Activated naive CD4-positive, alpha-beta T cell treated with anti-CD3 and anti-CD28 coated beads, Interleukin-2, amount 50 U/mL, for 24 hours (primary cell): ENCODE measurements around the gene ACSL6.

Experiments used
- H3K27ac Mint-ChIP-seq: one replicate; pipeline ENCODE4 v1.8.0; 2021; ENCODE audit warnings: mild to moderate bottlenecking, mixed read lengths
- H3K27me3 Mint-ChIP-seq: one replicate; pipeline ENCODE4 v1.8.0; 2021; ENCODE audit warnings: mixed read lengths
- H3K36me3 Mint-ChIP-seq: one replicate; pipeline ENCODE4 v1.8.0; 2021; ENCODE audit warnings: mixed read lengths
- H3K4me1 Mint-ChIP-seq: one replicate; pipeline ENCODE4 v1.8.0; 2021; ENCODE audit warnings: mixed read lengths
- H3K4me3 Mint-ChIP-seq: one replicate; pipeline ENCODE4 v1.8.0; 2021; ENCODE audit warnings: mild to moderate bottlenecking, mixed read lengths
- H3K9me3 Mint-ChIP-seq: one replicate; pipeline ENCODE4 v1.8.0; 2021; ENCODE audit warnings: mixed read lengths

The ACSL6 gene

DNA sequence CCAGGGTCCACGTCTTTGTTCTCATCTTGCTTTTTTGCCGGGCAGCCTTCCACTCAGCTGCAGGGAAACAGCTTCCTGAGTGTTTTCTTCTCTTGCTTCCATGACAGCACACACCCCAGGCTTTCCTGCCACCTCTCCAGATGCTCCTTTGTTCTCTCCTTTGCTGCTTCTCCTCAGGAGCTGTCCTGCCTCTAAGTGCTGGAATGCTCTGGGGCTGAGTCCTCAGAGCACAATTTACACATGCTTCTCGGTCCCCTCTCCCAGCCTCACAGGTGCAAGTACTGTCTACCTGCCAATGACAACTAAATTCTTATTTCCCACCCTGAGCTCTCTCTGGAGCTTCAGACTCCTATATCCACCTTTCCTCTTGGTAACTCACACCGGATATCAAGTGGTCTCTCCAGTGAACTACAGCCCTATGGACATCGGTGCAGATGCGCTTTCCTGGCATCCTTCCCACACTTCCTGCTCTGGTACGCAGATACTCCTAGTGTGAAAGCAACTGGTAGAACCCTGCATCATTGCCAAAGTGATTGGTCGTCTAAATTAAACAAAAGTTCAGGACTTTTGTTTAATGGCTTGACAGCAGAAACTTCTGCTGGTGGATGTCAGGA lies 13.4 kb upstream of the ACSL6 start:
- no peaks in the 10 kb centered on the region for H3K9me3 Mint-ChIP-seq
- H3K4me1 Mint-ChIP-seq: peaks cover 26% of the 10 kb centered on the region
- peaks cover 1% of the 10 kb centered on the region for H3K27me3 Mint-ChIP-seq
- peaks cover 2% of the 10 kb centered on the region for H3K36me3 Mint-ChIP-seq
- no peak overlapping the region for H3K4me3 Mint-ChIP-seq
- no peak overlapping the region for H3K27ac Mint-ChIP-seq

DNA sequence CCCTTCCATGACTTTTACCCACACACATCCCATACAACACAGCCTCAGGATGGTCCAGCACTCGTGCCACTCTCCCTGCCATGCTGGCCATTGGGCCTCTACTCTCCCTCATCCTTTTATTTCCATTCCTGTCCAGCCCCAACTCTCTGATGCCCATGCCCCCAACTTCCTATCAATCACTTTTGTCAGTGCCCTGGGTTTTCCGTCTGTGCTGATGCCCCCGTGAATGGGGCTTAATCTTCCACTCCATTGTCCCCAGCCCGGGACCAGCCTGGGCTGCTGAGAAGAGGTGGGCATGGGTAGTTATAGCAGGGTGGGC lies 12.6 kb upstream of the ACSL6 start:
- H3K4me3 Mint-ChIP-seq: no peak overlapping the region
- H3K27ac Mint-ChIP-seq: no peak overlapping the region
- no peaks in the 10 kb centered on the region for H3K9me3 Mint-ChIP-seq
- peaks cover 1% of the 10 kb centered on the region for H3K27me3 Mint-ChIP-seq
- H3K36me3 Mint-ChIP-seq: peaks cover 2% of the 10 kb centered on the region
- peaks cover 32% of the 10 kb centered on the region for H3K4me1 Mint-ChIP-seq

DNA sequence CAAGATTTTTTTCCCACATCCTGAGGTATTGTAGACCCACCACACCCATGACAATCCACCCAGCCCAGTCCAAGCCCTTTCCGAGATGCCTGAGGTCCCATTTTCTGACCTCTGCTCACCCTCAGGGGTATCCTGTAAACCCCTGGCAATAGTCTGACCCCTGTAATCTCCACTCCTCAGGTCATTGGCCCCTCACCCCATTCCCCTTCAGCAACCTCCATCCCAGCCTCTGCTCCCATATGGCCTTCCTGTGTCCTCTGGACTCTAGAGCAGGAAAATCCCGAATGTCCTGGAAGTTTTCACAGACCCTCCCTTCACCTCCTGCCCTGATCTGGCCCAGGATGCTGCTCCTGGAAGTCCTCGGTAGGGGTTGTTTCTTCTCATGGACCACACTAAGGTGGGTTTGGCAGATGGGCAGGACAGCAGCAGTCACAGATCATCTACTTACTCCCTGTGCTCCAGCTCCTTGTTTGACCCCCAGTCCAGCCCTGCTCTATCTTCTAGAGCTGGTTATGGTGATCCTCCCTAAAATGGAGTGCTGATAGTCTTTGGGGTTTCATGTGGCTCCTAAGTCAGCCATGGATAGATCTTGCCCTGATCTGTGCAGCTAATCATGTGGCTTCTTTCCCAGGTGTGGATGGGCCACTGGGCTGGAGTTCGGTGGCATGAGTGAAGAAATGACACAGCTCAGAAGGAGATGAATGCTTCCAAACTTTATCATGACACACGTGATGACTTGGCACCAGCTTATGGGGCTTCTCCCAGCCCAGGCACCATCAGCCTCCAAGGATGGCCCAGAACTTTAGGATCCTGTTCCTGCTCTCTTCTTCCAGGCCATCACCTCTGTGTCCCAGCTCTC lies 12.0 kb upstream of the ACSL6 start:
- peak overlapping the region; percentile 49 for H3K4me3 Mint-ChIP-seq

DNA sequence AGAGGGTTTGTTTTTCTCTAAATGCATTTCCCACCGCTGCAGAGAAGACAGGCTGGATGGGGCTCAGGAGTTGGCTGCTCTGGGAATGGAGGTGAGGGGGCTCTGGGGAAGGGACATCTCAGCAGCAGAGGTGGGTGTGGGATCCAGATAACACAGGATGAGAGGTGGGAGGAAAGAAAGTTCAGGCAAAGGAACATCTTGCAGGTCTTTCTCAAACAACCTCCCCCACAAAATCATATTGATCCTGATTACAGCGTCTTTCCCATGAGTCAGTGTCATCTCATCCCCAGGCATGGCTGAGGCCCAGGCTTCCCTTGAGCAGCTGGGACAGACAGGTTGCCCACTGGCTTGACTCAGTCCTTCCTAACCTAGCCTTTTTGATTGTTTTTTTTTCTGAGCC lies 11.3 kb upstream of the ACSL6 start:
- Mint-ChIP-seq H3K4me1 (peaks cover 38% of the 10 kb centered on the region), H3K4me3 (peak overlapping the region; percentile 49), H3K27ac (peak overlapping the region; percentile 86), H3K9me3 (no peaks in the 10 kb centered on the region), H3K36me3 (peaks cover 2% of the 10 kb centered on the region), H3K27me3 (peaks cover under 1% of the 10 kb centered on the region)

More for the DNA sequence above, 12.0 kb upstream of the ACSL6 start:
- Mint-ChIP-seq H3K4me1 (peaks cover 37% of the 10 kb centered on the region), H3K27ac (peak overlapping the region; percentile 76), H3K36me3 (peaks cover 2% of the 10 kb centered on the region), H3K9me3 (no peaks in the 10 kb centered on the region), H3K27me3 (peaks cover 1% of the 10 kb centered on the region)

DNA sequence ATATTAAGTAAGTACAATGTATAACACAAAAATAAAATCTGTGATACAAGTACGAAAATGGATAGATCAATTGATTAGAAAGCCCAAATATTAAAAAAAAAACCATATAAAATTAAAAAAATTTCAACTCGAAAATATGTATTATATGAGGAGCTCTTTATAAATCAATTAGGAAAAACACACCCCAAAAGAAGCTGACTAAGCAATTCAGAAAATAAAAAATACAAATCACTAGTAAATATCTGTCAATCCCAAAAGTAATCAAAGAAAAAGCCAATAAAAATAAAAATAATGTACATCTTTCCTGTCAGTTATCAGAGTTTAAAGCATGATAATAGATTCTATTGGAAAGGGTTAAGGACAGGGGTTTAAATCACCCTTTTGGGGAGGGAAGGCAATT lies 10.2 kb upstream of the ACSL6 start:
- peaks cover 40% of the 10 kb centered on the region for H3K4me1 Mint-ChIP-seq
- H3K36me3 Mint-ChIP-seq: peaks cover 2% of the 10 kb centered on the region
- H3K27ac Mint-ChIP-seq: no peak overlapping the region
- H3K4me3 Mint-ChIP-seq: no peak overlapping the region
- no peaks in the 10 kb centered on the region for H3K27me3 Mint-ChIP-seq
- H3K9me3 Mint-ChIP-seq: no peaks in the 10 kb centered on the region

DNA sequence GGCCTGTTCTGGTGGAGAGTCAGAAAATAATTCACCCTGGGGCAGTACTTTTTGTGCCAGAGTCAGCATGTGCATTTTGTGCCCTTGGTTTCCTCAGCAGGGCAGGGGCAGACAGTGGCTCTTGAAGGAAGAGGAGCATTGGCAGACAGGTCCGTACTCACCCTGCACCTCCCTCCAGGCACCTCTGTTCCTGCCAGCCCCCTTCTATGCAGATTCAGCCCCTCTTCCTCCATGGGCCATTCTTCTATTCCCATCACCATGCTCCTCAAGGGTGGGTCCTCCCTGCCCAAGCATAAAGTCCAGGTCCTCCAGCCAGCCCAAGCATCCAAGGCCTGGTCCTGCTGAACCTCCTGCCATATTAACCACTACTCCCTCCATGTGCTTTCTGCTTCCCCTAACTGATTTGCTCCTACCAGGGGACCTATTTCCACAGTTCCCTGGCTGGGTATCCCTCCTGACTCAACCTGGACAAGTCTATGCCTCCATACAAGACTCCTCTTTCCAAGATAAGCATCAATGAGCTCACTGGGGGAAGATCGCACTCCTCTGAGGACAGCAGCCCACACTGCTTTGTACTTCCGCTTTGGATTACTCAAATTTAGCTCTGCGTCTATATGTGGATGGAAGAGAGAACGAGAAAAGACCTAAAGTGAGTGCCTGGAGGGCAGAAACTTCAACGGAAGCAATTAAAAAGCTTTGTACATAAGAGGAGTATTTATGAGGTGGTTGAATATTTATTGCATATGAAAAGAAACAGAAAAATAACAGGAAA lies 9.3 kb upstream of the ACSL6 start:
- Mint-ChIP-seq H3K9me3 (no peaks in the 10 kb centered on the region), H3K4me1 (peaks cover 47% of the 10 kb centered on the region), H3K36me3 (peaks cover 2% of the 10 kb centered on the region), H3K27me3 (peaks cover 7% of the 10 kb centered on the region), H3K4me3 (peak overlapping the region; percentile 31), H3K27ac (peak overlapping the region; percentile 91)

DNA sequence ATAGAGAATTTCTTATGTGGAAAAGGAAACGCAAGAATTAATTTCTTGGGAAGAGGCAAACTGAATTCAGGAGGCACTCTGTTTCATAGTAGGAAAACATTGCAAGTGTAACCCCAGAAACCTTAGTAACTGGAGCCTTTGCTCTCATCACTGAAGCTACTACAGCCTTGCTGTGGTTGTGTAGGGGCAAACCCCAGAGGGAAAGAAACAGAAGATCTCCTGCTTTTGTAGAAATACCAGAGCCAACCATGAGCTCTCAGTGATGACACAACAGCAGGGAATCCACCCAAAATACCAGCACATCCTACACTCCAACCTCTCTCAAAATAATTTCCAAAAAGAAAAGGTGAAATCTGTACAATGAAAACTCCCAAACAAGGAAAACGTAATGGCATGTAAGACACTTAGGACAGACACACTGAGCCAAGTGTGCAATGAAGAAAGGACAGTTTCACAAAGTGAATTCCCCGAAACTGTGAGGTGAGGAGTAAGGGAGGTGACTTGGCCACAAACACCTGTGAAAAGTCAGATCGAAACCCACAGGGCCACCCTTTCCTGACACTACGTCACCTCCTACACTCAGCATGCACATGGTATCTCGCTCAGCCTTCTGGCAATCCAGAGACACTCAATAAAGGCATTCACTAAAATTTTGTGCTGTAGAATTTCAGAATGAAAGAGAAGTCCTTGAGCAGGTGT lies 8.5 kb upstream of the ACSL6 start:
- H3K4me3 Mint-ChIP-seq: peak overlapping the region; percentile 31
- peaks cover 47% of the 10 kb centered on the region for H3K4me1 Mint-ChIP-seq
- H3K27me3 Mint-ChIP-seq: peaks cover 7% of the 10 kb centered on the region
- peak overlapping the region; percentile 91 for H3K27ac Mint-ChIP-seq
- peaks cover 2% of the 10 kb centered on the region for H3K36me3 Mint-ChIP-seq
- no peaks in the 10 kb centered on the region for H3K9me3 Mint-ChIP-seq

DNA sequence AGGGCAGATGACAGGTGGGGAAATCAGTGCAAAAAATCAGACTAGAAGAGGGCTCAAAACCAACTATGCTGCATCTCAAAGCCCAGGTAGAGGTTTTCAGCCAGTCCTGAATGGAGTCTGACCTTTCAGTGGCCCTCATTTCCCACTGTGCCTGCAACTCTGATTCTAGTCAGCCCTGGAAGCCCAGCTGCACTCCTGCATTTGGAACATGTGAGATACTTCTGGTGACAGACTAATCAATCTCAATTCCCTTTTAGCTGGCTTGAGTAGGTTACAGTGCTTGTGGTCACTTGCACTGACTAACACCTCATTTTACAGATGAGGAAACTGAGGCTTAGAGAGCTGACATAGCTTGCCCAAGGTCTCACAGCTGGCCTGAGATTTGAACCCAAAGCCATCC lies 7.9 kb upstream of the ACSL6 start:
- peaks cover 47% of the 10 kb centered on the region for H3K4me1 Mint-ChIP-seq
- no peak overlapping the region for H3K27ac Mint-ChIP-seq
- H3K27me3 Mint-ChIP-seq: peaks cover 7% of the 10 kb centered on the region
- H3K4me3 Mint-ChIP-seq: peak overlapping the region; percentile 4
- no peaks in the 10 kb centered on the region for H3K9me3 Mint-ChIP-seq
- H3K36me3 Mint-ChIP-seq: peaks cover 2% of the 10 kb centered on the region

DNA sequence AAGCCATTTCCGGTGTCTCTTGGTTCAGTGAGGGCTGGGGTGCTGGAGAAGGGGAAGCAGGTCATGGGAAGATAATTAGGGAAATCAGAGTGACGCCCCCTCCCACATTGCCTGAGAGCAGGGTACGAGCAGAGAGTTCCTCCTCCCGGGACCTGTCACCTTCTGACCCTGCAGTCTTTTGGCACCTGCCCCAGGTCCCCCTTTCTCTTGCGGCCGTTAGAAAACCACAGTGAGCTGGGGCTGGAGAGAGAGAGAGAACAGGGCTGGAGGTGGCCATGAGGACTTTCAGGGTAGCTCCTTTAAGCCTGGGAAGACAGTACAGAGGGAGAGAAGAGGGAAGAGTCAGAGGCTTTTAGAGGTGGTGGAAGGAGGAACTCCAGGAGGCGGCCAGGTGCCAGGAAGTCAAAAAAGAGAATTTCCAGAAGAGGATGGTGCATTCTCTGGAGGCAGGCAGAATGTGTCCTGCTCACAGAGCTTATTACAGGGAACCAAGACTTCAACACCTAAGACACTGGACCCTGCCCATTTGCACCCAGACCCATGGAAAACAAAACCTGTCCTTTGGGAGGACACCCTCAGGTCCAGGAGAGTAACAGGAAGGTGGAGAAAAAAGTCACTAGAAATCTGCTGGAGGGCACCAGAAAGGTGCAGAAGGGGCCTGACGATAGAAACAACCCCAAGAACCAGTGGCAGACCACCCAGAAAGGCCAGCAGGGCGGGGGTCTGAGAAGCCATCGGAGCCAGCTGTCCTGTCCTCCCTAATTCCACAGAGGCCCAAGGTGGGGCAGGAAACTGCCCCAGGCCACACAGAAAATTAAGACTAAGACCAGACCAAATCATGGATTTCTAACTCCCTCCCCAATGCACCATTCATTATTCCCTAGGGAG lies 6.5 kb upstream of the ACSL6 start:
- H3K4me3 Mint-ChIP-seq: no peak overlapping the region
- peaks cover under 1% of the 10 kb centered on the region for H3K36me3 Mint-ChIP-seq
- peaks cover 12% of the 10 kb centered on the region for H3K27me3 Mint-ChIP-seq
- no peak overlapping the region for H3K27ac Mint-ChIP-seq
- peaks cover 47% of the 10 kb centered on the region for H3K4me1 Mint-ChIP-seq
- no peaks in the 10 kb centered on the region for H3K9me3 Mint-ChIP-seq

DNA sequence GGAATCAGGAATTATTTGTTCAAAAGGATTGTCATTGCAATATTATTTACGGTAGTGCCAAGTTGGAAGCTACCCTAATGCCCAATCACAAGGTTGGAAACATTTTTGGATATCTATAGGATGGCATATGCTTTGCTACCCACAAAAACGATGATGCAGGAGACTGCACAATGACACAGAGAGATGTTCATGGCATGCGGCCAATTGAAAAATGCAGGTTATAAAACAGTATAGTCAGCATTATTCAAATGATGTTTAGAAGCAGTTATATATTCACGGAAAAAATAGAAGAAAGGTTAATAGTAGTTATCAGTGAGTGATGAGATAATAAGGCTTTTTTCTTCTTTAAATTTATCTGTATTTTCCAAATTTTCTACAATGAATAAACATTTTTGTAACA lies 5.9 kb upstream of the ACSL6 start:
- Mint-ChIP-seq H3K4me1 (peaks cover 50% of the 10 kb centered on the region), H3K9me3 (no peaks in the 10 kb centered on the region), H3K27me3 (peaks cover 15% of the 10 kb centered on the region), H3K27ac (no peak overlapping the region), H3K4me3 (no peak overlapping the region), H3K36me3 (no peaks in the 10 kb centered on the region)

DNA sequence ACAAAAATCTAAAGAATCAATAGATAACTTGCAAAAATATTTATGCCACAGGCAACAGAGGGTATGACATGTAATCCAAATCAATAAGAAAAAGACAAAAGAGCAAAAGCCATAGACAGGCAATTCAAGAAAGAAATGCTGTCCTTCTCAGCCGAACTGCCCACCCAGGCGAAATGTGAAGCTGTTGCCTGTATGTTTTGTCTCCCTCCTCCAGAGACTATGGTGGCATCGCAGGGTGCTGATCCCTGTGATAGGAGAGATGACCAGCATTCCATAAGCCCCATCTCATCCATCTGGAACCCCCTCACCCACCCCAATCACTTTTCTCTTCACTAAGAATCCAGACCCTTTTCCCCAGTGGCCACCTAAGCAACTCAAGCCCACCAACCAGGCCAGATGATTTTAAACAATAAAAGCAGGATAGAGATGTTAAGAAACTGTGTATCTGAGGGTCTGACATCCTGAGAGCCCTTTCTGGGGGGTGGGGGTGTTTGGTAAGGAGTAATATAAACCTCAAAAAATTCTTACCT lies 5.3 kb upstream of the ACSL6 start:
- Mint-ChIP-seq H3K4me3 (no peak overlapping the region), H3K27me3 (peaks cover 18% of the 10 kb centered on the region), H3K36me3 (no peaks in the 10 kb centered on the region)

DNA sequence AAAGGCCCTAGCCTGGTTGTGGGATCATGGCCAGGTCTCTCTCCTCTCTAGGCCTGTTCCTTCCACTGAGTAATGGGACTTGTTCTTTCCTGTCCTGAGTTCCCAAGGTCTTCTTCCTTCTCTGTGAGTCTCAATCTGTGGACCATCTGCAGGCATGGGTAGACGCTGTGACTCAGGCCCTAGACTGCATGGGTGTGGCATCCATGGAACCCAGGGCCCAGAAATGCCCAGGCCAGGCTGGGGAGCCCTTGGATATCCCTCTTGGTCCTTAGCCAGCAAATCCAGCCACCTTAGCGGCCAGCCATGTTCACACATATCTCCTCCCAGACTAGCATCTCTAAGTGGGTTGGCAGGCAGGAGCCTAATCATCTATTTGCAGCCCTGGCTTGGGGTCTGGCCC lies 2.3 kb upstream of the ACSL6 start:
- Mint-ChIP-seq H3K4me3 (no peak overlapping the region), H3K4me1 (peaks cover 43% of the 10 kb centered on the region), H3K27ac (no peak overlapping the region), H3K27me3 (peaks cover 27% of the 10 kb centered on the region), H3K9me3 (no peaks in the 10 kb centered on the region), H3K36me3 (no peaks in the 10 kb centered on the region)

More for the DNA sequence above, 5.3 kb upstream of the ACSL6 start:
- no peaks in the 10 kb centered on the region for H3K9me3 Mint-ChIP-seq
- peaks cover 53% of the 10 kb centered on the region for H3K4me1 Mint-ChIP-seq
- H3K27ac Mint-ChIP-seq: no peak overlapping the region

DNA sequence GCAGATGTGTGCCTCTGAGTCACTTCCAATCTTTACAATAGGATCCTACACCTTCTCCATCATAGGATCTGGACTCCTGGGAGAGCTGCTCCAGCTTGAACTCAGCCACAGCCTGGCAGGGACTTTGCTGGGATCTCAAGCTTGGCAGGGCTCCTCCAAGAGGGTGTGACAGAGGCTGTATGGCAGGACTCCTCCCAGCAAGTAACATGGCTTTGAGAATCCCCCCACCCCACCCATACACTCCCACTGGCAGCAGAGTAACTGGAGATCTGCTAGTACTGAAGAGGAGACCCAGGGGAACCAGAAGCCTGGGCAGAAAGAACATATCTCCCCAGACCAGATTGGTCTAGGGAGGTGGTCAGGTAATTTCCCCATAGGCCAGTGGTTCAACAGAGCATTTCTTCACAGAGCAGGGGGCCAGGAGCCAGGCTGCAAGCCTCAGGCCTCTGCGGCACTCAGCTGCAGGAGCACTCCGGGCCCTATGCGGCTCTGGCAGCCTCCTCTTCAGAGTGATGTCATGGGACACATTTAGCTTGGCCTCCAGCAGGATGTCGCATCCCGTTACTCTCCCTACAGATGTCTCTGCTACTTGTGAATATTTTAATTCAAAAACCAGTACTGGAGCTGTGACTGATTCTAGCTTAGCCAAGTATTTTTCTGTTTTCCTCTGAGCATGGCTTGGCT lies 1.7 kb upstream of the ACSL6 start:
- no peak overlapping the region for H3K27ac Mint-ChIP-seq
- no peaks in the 10 kb centered on the region for H3K9me3 Mint-ChIP-seq
- peaks cover 47% of the 10 kb centered on the region for H3K4me1 Mint-ChIP-seq
- no peaks in the 10 kb centered on the region for H3K36me3 Mint-ChIP-seq
- H3K4me3 Mint-ChIP-seq: no peak overlapping the region
- H3K27me3 Mint-ChIP-seq: peaks cover 30% of the 10 kb centered on the region

DNA sequence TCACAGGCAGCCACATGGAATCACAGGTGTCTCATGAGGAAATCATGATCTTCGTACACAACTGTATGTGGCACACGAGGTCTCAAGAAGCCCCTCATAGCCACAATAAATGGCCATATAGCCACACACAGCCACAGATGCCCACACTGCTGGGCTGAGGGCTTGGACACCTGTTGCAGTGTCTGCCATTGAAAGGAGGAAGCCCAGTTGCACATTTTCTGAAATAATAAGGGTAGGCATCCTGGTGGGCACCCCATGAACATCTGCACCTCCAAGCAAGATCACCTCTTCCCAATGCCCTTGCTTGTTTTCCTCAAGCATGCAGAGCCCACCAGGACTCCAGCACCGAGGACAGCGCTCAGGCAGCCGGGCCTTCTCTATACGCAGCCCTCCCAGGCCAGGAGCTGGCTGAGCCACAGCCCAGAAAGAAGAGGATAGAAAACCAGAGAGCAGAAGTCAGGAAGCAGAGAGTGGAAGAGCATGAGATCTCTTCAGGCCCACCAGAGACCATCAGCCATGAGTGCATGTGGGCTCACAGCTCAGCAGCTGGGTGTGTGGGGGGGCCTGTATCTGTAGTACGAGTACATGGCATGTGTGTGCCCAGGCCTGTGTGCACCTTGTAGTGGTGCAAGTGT lies 1.0 kb upstream of the ACSL6 start:
- H3K36me3 Mint-ChIP-seq: no peaks in the 10 kb centered on the region
- peak overlapping the region; percentile 65 for H3K4me3 Mint-ChIP-seq
- no peak overlapping the region for H3K27ac Mint-ChIP-seq
- no peaks in the 10 kb centered on the region for H3K9me3 Mint-ChIP-seq
- peaks cover 30% of the 10 kb centered on the region for H3K27me3 Mint-ChIP-seq
- peaks cover 48% of the 10 kb centered on the region for H3K4me1 Mint-ChIP-seq
